ENCODE measurements around the gene KRTAP10-5. TPM values are rescaled to one million over a fixed set of nuclear protein-coding genes. Genes with fewer than 3 reads are reported as not detected.
"Not testable (repeated sequence)": the region's sequence is repeated elsewhere in the genome, so short reads cannot be mapped to it uniquely, and the experiment has no call there.

The KRTAP10-5 gene
- total and polyA plus RNA-seq, 9 of the 15 experiments (the other 6 are each of a cell fraction or from before 2014, with no cell fraction given): not detected

DNA sequence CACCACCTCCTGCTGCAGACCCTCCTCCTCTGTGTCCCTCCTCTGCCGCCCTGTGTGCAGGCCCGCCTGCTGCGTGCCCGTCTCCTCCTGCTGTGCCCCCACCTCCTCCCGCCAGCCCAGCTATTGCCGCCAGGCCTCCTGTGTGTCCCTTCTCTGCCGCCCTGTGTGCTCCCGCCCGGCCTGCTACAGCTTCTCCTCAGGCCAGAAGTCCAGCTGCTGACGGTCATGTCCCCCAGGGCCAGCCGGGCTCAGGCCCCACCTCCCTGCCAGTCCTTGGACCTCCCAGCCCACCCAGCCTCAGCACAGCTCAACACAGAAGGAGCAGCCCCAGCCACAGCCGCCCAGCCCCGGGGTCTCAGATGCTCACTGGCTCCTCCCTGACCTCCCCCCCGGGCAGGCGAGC lies 47.4 kb upstream of the KRTAP10-5 start:
- FAIRE-seq; H3K79me2 ChIP-seq (ENCODE audit: control insufficient read depth, insufficient read depth, low read length); DNase-seq (ENCODE audit: extremely low read depth in 1 of 4, low spot score in 3 of 4); H3K4me2 ChIP-seq (ENCODE audit: insufficient read depth, low read length); H3K36me3 ChIP-seq (ENCODE audit: control insufficient read depth, insufficient read depth, low read length); H4K20me1 ChIP-seq (replicated peaks; ENCODE audit: control insufficient read depth, insufficient read depth, low read length); BruUV-seq (replicated peaks); intact Hi-C loops (cut with micrococcal nuclease); POLR2A ChIA-PET; H3K4me3 ChIP-seq; CTCF ChIA-PET (ENCODE audit: low intra/inter-chr PET ratio); H2AFZ ChIP-seq (ENCODE audit: low read depth, low read length); H3K9me3 ChIP-seq (replicated peaks; ENCODE audit: control insufficient read depth, insufficient read depth, low read depth, low read length); H3K9me1 ChIP-seq (ENCODE audit: control insufficient read depth, insufficient read depth, low read length); H3K9ac ChIP-seq (ENCODE audit: insufficient read depth in 1 of 2, low read depth in 2 of 2, low read length in 2 of 2); H3K27me3 ChIP-seq (ENCODE audit: control insufficient read depth in 2 of 2, insufficient read depth in 2 of 2, low read length in 2 of 2); H3K4me1 ChIP-seq (replicated peaks in 1 of 2; ENCODE audit: control insufficient read depth in 2 of 2, insufficient read depth in 2 of 2, low read length in 2 of 2); H3K27ac ChIP-seq (ENCODE audit: extremely low read depth, low read depth, low read length); ATAC-seq; in situ Hi-C loops (cut with MboI): not testable (repeated sequence)
- WGBS (ENCODE audit: insufficient coverage, low coverage, missing lambda C conversion rate): 0% methylated on average over 8 of the region's 15 CpGs
- TF ChIP-seq ZKSCAN1 (IDR thresholded peaks at IDR 0.05; ENCODE audit: low read depth, low read length): 0 out of 2 replicates have a peak, but pooled peaks have one; percentile 0

DNA sequence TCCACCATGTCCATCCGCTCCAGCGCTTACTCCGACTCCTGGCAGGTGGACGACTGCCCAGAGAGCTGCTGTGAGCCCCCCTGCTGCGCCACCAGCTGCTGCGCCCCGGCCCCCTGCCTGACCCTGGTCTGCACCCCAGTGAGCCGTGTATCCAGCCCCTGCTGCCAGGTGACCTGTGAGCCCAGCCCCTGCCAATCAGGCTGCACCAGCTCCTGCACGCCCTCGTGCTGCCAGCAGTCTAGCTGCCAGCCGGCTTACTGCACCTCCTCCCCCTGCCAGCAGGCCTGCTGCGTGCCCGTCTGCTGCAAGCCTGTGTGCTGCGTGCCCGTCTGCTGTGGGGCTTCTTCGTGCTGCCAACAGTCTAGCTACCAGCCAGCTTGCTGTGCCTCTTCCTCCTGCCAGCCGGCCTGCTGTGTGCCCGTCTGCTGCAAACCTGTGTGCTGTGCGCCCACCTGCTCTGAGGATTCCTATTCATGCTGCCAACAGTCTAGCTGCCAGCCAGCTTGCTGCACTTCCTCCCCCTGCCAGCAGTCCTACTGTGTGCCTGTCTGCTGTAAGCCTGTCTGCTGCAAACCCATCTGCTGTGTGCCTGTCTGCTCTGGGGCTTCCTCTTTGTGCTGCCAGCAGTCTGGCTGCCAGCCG lies 46.9 kb upstream of the KRTAP10-5 start:
- ATAC-seq; BruUV-seq (replicated peaks); POLR2A ChIA-PET; CTCF ChIA-PET (ENCODE audit: low intra/inter-chr PET ratio); H3K36me3 ChIP-seq (ENCODE audit: control insufficient read depth, insufficient read depth, low read length); intact Hi-C loops (cut with micrococcal nuclease); H3K4me2 ChIP-seq (ENCODE audit: insufficient read depth, low read length); H3K27me3 ChIP-seq (ENCODE audit: control insufficient read depth in 2 of 2, insufficient read depth in 2 of 2, low read length in 2 of 2); H3K27ac ChIP-seq (ENCODE audit: extremely low read depth, low read depth, low read length); H3K4me3 ChIP-seq; in situ Hi-C loops (cut with MboI); H3K9me3 ChIP-seq (replicated peaks; ENCODE audit: control insufficient read depth, insufficient read depth, low read depth, low read length); FAIRE-seq; H3K4me1 ChIP-seq (replicated peaks in 1 of 2; ENCODE audit: control insufficient read depth in 2 of 2, insufficient read depth in 2 of 2, low read length in 2 of 2); DNase-seq (ENCODE audit: extremely low read depth in 1 of 4, low spot score in 3 of 4); H4K20me1 ChIP-seq (replicated peaks; ENCODE audit: control insufficient read depth, insufficient read depth, low read length); H3K9ac ChIP-seq (ENCODE audit: insufficient read depth in 1 of 2, low read depth in 2 of 2, low read length in 2 of 2); H3K9me1 ChIP-seq (ENCODE audit: control insufficient read depth, insufficient read depth, low read length); H3K79me2 ChIP-seq (ENCODE audit: control insufficient read depth, insufficient read depth, low read length); H2AFZ ChIP-seq (ENCODE audit: low read depth, low read length): not testable (repeated sequence)
- 0 out of 2 replicates have a peak, but pooled peaks have one; percentile 35 for TF ChIP-seq ZKSCAN1 (IDR thresholded peaks at IDR 0.05; ENCODE audit: low read depth, low read length)
- 3% methylated on average over 20 of the region's 20 CpGs for WGBS (ENCODE audit: insufficient coverage, low coverage, missing lambda C conversion rate)
